HK-2 (cell line): Measurements from ENCODE around the gene CTNNA2.
A peak's percentile ranks its signal among the peaks of the same experiment; 100 is the strongest.

Experiments used
- DNase-seq: peaks from one replicate; pipeline ENCODE4 v3.0.0-alpha.2; 2018; ENCODE audit not compliant: unreplicated experiment

The CTNNA2 gene

DNA sequence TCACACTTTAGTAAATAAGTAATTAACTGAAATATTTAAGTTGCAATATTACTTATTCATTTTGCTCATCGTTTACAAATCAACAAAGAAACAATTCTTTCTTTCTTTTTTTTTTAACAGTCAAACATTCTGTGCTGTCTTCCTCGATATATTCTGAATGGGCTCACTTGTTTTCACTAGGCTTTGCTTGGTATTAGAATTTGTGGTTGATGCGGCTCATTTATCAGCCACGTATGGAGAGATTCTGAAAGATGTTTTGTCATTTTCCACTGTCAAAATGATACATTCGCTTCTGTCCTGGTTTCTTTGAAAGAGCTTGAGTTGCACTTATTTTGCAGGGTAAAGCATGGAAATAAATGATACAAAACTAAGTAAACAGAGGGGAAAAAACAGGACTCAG lies 468.0 kb downstream of the CTNNA2 start:
- DNase-seq: no peak

DNA sequence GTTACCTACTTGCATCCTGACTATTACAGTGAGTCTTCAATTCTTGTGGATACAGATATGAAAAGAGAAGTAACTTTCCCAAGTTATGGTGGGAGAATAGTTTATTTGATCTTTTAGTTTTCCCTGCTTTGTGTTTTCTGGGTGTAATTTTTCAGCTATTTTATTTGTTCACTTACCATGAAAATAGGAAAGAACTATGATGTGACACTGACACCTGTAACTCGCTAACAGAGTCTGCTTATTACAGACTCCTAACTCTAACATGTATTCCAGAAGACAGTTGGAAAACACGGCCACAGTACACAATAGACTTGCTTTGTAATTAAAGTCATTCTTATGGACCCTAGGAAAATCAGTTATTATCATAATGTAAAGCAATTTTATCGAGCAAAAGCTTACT lies 468.5 kb downstream of the CTNNA2 start:
- DNase-seq: no peak

DNA sequence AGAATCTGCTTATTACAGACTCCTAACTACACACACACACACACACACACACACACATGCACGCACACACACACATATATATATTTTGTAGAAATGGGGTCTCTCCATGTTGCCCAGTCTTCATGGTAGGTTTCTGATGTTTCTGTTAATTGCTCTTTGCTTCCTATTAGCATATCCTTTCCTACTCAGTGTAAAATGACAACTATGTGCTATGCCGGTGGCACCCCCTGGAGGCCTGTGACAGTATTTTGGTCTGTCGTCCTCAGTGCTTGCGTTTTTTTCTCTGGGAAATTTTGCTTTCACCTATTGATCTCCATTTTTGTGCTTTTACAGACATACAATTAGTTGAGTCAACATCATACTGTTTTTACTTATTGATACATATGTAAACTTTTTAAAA lies 469.6 kb downstream of the CTNNA2 start:
- peak; percentile 1 for DNase-seq

DNA sequence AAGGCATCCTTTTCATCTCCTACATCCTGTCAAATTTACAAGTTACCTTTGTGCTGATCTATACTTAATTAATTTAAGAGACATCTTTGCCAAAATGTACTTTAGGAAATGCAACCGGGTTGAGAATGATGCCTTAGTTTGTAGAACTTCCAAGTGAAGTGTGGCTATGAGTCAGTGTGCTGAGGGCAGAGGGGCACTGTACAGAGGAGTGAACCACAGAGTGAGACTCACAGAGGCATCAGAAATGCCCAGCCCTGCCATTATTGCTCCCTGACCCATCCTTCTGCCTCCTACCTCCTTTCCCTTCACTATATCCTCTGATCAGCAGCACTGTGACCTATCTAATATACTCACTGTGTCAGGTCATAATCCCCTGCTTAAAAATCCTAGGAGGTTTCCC lies 471.6 kb downstream of the CTNNA2 start:
- no peak for DNase-seq

DNA sequence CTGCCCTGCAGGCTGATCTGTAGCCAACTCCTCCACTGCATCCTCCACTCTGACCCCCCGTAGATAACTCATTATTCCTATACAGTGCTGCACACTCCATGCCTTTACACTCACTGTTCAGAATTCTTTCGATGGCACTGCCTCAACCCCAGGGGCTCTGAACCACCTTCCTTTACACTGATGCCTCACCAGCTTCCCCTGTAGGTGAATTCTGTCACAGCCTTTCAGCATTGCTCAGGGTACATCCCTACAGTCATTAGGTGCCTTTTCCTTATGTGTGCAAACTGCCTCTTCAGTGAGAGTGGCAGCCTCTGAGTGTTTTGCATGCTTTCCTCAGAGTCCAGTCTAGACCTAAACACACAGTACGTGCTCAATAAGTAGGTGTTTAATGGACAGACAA lies 472.3 kb downstream of the CTNNA2 start:
- DNase-seq: no peak

DNA sequence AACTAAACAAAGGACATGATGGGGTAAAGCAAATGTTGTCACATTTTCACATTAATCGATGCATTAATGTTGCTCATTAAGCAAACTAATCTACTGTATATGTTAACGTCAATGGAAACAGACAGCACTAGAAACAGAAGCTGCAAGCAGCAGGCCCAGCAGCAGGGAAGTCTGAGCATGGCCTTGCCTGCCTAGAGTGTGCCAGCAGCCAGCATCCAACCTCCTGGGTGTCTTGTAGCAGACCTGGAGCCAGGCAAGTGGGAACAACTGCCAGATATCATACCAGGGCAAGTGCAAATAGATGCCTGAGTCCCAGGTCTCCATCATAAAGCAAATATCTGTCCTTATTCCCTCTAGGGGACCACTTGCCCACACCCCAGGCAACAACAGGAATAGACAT lies 472.7 kb downstream of the CTNNA2 start:
- DNase-seq: no peak

DNA sequence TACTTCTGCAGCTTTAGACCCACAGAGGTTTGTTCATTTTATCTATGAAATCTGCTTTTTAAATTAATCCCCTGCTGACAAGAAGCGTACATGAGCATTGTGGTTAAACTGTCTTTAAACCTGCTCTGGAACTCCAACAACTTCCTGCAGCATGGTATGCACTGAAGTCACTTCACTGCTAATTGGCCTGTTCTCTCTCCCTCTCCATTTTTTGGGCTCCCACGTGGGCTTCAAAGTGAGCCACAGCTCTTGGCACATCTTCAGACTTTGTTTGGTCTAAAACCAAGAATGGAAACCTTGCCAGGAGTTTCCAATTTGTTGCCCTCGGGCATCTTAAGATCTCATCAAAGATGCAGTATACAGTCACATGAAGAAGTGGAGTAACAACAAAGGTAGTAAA lies 480.3 kb downstream of the CTNNA2 start:
- DNase-seq: no peak

DNA sequence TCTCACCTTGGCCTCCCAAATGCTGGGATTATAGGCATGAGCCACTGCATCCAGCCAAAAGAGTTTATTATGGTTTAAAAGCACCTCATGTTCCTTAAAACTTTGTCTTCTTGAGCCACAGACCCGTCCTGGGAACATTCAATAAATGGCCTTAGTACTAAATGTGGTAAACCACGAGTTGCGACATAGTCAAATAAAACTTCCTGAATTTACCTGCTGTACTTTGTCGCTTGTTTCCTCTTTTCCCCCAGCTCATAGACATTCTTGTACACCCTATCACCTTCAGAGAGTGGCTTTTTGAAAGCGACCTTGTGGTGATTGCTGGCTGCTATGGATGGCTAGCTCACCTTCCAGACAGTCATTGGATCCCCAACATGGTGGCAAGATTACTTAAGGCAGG lies 481.3 kb downstream of the CTNNA2 start:
- no peak for DNase-seq

DNA sequence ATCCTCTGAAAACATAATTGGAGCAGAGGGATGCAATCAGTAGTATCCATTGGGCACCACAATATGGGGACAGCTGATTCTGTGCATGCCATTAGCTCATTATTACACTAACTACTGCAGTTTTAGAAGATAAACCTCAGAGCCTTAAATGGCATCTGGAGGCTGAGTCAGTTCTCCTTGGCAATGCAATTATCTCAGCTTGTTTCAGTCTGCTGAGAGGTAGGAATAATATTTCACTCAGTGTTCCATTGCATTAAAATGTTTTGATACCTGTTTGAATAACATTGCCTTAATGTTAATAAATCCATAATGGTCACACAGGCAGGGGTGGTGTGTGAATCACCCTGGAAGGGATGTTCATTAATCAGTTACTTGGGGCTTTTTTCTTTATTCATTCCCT lies 482.1 kb downstream of the CTNNA2 start:
- DNase-seq: no peak

DNA sequence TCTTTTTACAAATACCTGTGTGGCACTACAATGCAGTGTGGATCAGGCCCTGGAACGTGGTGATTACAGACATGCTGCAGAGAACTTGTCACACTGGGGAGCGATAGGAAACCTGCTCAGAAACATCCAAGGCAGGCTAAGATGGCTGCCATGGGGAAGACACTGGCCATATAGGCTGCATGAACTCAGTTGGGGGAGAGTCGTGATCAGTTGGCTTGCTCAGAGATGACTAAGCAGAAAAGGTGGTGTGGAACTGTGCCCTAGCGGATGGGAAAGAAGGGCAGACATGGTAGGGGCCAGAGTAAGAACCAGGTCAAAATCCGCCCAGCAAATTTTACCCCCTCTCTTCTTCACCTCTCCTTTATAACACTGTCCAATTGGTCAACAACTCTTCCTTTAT lies 483.9 kb downstream of the CTNNA2 start:
- DNase-seq: no peak

DNA sequence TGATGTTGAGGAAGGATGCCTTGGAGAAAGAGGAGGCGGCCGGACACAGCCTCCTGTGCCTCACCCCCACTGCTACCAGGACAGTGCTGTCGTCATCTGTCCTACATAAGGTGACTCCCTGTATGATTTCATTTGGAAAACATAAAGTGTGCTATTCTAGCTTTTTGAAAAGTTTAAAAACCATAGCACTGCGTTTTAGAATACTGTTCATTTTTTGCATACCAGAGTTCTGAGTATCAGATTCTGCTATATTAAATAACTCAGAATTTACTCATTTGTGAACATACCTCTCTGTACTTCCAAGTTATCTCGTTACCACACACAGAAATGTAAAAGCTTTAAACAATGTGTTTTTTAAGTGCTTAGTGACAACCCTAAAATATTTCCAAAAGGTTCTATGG lies 488.9 kb downstream of the CTNNA2 start:
- DNase-seq: no peak

DNA sequence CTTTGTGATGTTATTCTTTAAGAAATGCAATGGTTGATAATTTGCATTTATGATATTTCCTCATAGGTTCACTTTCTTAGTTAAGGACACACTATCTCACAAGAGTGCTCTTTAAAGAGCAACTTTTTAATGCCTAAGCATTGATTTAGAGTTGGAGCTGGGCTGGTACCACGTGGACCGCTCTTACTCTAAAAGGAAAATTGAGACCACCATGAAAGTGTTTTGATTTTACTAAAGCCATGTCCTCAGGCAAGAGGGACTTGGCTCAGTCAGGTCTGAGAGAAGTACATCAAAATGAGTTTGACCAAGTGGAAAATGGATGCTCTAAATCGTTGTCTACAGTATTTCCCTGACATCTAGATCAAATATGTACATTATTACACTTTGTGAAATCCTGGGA lies 489.3 kb downstream of the CTNNA2 start:
- DNase-seq: no peak

DNA sequence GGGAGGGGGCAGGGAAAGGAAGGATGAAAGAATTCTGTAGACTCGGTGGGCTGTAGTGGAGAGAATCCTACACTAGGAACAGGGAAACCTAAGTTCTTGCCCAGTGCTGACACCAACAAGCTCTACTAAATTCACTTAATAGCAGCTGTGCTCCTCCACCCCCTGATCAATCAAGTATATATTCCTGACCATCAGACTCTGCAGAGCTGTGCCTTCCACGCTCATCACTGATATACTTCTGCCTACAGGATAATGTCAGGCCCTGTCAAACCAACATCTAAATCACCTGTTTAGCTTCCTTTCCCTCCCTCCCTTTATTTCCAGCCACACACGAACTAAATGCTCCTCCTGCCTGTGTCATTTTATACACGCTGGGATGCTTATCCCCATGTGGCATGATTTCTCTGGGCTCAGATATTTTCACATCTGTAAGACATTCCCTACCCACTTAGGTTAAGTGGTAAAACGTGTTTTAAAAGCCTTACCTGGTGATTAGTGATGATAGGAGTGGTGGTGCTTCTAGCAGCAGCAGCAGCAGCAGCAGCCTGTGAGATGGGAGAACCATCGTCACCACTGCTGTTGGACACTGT lies 489.8 kb downstream of the CTNNA2 start:
- no peak for DNase-seq

DNA sequence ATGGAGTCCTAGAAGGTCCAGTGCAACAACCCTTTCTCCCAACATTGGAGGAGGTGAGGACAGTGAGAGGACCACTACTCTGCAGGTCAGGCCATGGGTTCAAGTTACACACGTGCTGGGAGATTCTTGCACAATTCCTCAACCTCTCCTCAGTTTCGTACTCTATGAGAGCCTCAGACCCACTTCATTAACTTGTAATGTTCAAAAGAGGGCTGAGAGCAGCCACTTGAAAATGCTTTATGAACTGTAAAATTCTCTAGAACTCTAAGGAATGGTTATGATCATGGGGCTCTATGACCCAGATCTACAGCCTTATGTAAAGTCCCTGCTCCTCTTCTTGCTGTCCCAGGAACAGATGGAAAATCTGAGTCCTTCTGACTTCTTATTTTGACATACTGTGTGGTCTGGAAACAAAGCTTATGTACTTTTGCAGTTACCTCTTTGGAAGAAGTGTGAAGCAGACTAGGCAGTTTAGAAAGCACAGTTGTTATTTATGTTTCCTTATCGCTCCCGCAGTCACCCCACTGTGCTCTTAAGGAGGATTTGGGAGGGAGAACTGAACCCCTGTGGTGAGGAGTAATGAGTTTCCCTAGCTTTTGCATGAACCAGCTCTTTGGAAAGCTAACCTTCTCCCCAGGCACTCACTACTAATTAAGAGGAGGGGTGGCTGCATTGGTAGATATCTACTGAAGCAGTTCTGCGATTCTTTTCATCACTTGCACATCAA lies 495.1 kb downstream of the CTNNA2 start:
- DNase-seq: no peak

DNA sequence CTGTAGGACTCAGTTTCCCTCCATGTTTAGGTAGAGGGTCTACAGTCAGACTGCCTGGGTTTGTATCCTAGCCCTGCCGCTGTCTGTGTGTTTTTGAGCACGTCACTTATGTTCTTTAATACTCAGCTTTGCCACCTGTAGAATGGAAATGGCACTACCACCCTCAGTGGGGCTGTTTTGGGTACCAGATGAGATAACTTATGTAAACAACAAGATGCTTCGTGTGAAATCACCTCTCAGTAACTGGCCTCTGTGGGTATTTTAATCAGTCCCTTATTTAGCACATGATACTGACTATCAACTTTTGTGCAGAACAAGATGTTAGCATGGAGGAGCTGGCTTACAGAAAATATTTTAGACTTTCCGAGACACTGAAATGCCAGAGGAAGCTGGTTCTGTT lies 495.7 kb downstream of the CTNNA2 start:
- DNase-seq: no peak

DNA sequence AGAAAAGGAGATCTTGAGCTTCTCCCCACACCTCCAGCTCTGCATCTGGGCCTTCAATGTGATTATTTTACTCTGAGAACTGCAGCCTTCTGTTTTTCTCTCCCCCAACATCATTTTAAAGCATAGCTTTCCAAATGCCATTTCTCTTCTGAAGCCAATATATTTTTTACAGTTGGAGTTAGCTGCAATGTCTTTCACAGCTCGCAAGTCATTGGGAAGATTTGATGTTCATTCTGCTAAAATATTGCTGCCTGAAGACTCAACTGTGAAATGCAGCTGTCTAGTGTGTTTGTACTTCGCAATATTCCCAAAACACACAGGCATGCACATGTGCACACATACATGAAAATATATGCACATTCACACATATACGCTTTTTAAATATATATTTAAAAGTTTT lies 496.4 kb downstream of the CTNNA2 start:
- DNase-seq: no peak

DNA sequence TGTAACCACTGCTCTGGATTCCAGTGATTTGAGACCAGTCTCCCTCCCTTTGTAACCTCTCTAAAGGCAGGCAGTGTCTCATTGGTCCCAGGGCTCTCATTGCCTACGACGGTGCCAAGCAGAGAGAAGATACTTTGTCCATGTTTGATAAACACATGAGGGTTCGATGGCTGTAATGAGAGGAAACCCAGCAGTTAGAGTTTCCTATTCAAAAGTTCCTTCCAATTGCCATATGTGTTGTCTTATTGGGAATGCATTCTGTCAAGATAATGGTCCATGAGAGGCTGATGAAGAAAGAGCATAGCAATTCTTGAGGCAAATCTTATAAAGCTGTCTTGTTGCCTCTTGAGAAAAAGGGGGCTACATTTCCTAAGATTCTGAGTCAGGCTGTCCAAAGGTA lies 499.2 kb downstream of the CTNNA2 start:
- DNase-seq: no peak

DNA sequence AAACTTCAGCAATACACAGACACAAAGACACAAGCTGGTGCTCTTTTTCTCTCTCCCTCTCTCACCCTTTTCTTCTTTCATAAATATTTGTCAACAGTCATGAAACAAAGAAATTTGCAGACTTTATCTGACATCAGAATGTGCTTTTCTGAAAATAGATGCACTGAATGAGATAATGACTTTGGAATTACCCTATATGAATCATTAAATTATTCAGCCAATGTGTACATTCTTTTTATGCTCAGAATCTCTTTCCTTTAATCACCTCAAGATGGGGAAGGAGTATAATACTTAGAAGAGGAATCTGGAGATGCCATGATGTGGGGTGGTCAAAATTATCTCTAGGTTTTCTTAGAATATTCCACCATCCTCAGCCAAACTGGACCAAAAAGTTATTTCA lies 501.8 kb downstream of the CTNNA2 start:
- no peak for DNase-seq

DNA sequence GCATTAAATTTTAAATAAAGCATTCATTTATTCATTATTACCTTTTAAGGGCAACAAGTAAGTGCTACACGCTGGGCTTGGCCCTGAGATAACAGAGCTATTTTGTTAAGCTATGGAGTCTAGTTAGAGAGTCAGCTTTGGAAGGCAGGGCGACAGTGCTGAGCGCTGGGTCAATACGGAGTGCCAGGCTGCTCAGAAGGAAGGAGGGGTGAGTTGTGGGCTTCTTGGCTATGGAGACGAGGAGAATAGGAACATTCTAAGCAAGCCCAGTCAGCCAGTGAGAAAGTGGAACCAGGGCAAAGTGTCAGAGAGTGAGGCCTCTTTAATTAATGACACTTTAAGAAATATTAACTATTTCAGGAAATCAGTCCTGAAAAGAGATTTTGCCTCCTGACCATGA lies 503.3 kb downstream of the CTNNA2 start:
- no peak for DNase-seq

DNA sequence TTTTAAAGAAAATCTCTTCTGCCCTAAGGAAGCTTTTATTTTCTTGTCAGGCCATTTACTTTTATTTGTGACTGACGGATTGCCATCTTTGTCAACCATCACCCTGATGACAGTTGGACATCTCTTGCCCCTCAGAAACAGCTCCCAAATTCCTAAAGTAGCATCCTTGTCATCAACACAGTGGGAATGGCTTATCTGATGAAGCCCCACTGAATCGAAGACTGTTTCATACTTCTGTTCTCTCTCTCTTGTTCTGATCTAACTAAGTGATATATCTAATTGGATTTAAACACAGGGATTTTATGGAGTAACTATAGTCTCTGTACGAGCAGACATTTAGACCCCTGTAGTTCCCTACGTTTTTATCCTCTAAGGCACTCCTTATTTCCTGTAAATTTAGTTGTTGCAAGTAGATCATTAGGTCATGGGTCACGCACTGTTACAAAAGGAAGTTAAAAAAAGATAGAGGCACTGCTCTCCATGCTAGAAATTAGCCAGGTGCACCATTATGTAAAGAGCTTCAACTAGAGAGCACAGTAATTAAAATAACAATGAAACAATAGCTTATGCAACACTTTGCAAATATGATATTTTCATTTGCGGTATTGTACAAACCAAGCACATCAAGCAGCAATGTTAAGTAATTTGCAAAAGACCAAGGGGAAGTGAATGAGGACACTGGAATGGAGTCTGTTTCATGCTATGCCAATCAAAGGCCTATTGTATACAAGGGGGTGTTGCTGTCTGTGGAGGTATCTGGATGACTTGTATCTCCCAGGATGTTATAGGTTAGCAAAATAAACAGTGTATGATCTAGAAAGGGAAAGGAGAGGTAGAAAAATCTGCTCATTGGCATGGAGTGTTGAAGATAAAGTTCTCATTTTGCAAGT lies 507.0 kb downstream of the CTNNA2 start:
- DNase-seq: no peak

DNA sequence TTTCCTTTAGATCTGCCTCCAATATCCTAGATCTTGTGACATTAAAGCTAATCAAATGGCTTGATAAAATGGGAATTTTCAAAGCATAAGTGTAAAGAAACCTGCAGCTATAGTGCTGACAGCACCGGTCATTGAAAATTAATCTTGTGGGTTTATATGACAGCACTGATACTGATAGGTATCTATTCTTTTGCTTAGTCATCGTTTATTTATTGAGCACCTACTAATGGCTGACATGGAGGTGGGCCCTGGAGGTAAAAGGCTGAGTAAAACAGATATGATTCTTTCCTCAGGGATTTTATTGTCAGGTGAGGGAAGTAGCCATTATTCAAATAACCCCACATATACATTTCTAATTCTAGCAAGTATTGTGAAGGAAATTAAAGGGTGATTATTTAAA lies 509.2 kb downstream of the CTNNA2 start:
- DNase-seq: no peak

DNA sequence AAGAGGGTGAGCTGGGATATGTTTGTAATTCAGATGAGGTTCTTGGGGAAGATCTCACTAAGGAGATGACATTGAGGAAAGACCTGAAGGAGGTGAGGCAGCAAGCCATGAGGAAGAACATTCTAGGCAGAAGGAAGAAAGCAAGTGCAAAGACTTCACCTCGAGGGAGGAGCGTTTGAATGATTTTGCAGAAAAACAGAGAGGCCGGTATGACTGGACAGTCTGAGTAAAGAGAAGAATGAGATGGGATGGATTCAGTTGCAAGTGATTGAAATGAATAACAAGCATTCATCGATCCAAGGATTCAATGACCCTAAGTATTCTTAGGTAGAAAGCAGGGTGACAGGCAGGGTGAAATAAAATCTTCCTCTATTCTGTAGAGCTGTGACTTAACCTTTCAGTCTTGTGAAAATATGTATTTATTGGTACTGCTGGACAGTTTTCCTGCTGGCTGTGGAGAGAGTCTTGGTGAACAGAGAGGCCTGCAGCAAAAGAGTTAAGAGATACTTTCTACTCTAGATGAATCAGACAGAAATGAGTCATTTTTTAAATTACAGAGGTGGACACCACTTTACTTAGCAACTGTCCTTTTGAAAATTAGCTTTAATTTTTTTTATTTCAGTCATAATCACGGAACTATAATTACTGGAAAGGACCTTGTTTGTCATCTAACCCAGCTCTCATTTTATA lies 513.3 kb downstream of the CTNNA2 start:
- DNase-seq: no peak
